Nucleus accumbens (tissue), 56 donors: ENCODE data around the gene TAOK1.

ENCODE experiments used
- DNase-seq, 56 donors: peaks; one replicate each; lab custom pipeline; 2025; lab: John Stamatoyannopoulos, UW

Gene TAOK1

GRCh38 chr17:29567554-29568330 is 177.6 kb downstream of the TAOK1 start:
- DNase-seq = peak in 11 of 56 donors; percentile 30 to 72 (median 48)

- peak in 48 of 56 donors; percentile 42 to 90 (median 70) for DNase-seq
Observed at GRCh38 chr17:29568331-29569244, 178.4 kb downstream of the TAOK1 start, which contains the start of gene TP53I13. TSS of gene TP53I13 (plus strand) at chr17:29568701. CDS start at chr17:29568759, 58 bp downstream.

GRCh38 chr17:29569245-29569950 is 179.2 kb downstream of the TAOK1 start:
- no peak for DNase-seq

GRCh38 chr17:29570521-29570920 is 180.4 kb downstream of the TAOK1 start:
- DNase-seq = no peak

GRCh38 chr17:29571486-29571882 is 181.3 kb downstream of the TAOK1 start:
- DNase-seq = no peak

GRCh38 chr17:29571883-29572681 is 181.9 kb downstream of the TAOK1 start:
- peak in 2 of 56 donors; percentile 40 to 51 for DNase-seq

- DNase-seq = peak in 32 of 56 donors; percentile 20 to 81 (median 47)
Observed at GRCh38 chr17:29572691-29573557, 182.8 kb downstream of the TAOK1 start.

- DNase-seq = no peak
Observed at GRCh38 chr17:29573558-29573869, 183.4 kb downstream of the TAOK1 start.

GRCh38 chr17:29573871-29574731 is 183.9 kb downstream of the TAOK1 start:
- no peak for DNase-seq

GRCh38 chr17:29574732-29575510 is 184.8 kb downstream of the TAOK1 start:
- no peak for DNase-seq

GRCh38 chr17:29575511-29576213 is 185.5 kb downstream of the TAOK1 start:
- no peak for DNase-seq

GRCh38 chr17:29576214-29577000 is 186.2 kb downstream of the TAOK1 start:
- DNase-seq = no peak

GRCh38 chr17:29577001-29577370 is 186.8 kb downstream of the TAOK1 start:
- no peak for DNase-seq

- DNase-seq = peak in 45 of 56 donors; percentile 27 to 85 (median 63)
Observed at GRCh38 chr17:29577385-29578211, 187.4 kb downstream of the TAOK1 start.
